Mucosa of rectum (tissue), 2 donors: ENCODE results near the gene ADGRB3.
"Not testable (repeated sequence)": the region's sequence is repeated elsewhere in the genome, so short reads cannot be mapped to it uniquely, and the experiment has no call there.

Source experiments
- H3K27ac ChIP-seq, 2 donors: one replicate each; pipeline ENCODE4 v1.7.0; 2013; ENCODE audit warnings: inconsistent platforms in 2 of 2, low read depth in 2 of 2, low read length in 2 of 2
- H3K27me3 ChIP-seq, 2 donors: one replicate each; pipeline ENCODE4 v1.7.0; 2013; ENCODE audit warnings: low read length in 2 of 2; ENCODE audit not compliant: control insufficient read depth in 2 of 2, insufficient read depth in 2 of 2
- H3K36me3 ChIP-seq, 2 donors: one replicate each; pipeline ENCODE4 v1.7.0; 2013; ENCODE audit warnings: low read length in 2 of 2; ENCODE audit not compliant: control insufficient read depth in 2 of 2, insufficient read depth in 2 of 2
- H3K4me1 ChIP-seq, 2 donors: one replicate each; pipeline ENCODE4 v1.7.0; 2013; ENCODE audit warnings: low read length in 2 of 2, mild to moderate bottlenecking in 1 of 2; ENCODE audit not compliant: control insufficient read depth in 2 of 2, insufficient read depth in 2 of 2
- H3K4me3 ChIP-seq, 2 donors: one replicate each; pipeline ENCODE4 v1.7.0; 2013; ENCODE audit warnings: low read length in 2 of 2
- H3K9ac ChIP-seq, 2 donors: one replicate each; pipeline ENCODE4 v1.7.0; 2013; ENCODE audit warnings: low read length in 2 of 2, low read depth in 1 of 2, mild to moderate bottlenecking in 1 of 2
- H3K9me3 ChIP-seq, 2 donors: one replicate each; pipeline ENCODE4 v1.7.0; 2013; ENCODE audit warnings: low read length in 2 of 2; ENCODE audit not compliant: control insufficient read depth in 2 of 2
- donor health status: healthy.
- donor health status: Normal muscosa, but diverticular disease.

Gene ADGRB3

GRCh38 chr6:68730291-68731054 lies 95.4 kb downstream of the ADGRB3 start:
- H3K9ac ChIP-seq, result no peak overlapping the region
- H3K4me1 ChIP-seq, result no peaks in the 10 kb centered on the region
- H3K27ac ChIP-seq, result no peak overlapping the region

GRCh38 chr6:68732423-68732822 lies 97.3 kb downstream of the ADGRB3 start:
- H3K4me1 ChIP-seq, result no peaks in the 10 kb centered on the region
- H3K9me3 ChIP-seq, result no peaks in the 10 kb centered on the region
- H3K27me3 ChIP-seq, result no peaks in the 10 kb centered on the region
- H3K9ac ChIP-seq, result no peak overlapping the region
- no peak overlapping the region for H3K27ac ChIP-seq
- no peaks in the 10 kb centered on the region for H3K36me3 ChIP-seq
- no peak overlapping the region for H3K4me3 ChIP-seq

More at GRCh38 chr6:68730291-68731054, 95.4 kb downstream of the ADGRB3 start:
- Histone ChIP-seq H3K4me3 (no peak overlapping the region), H3K27me3 (no peaks in the 10 kb centered on the region), H3K9me3 (no peaks in the 10 kb centered on the region), H3K36me3 (no peaks in the 10 kb centered on the region)

GRCh38 chr6:68735866-68736265 lies 100.8 kb downstream of the ADGRB3 start:
- no peaks in the 10 kb centered on the region for H3K27me3 ChIP-seq
- no peaks in the 10 kb centered on the region for H3K9me3 ChIP-seq
- H3K4me3 ChIP-seq, result no peak overlapping the region

GRCh38 chr6:68737061-68737460 lies 102.0 kb downstream of the ADGRB3 start:
- Histone ChIP-seq H3K36me3 (no peaks in the 10 kb centered on the region), H3K27ac (no peak overlapping the region), H3K4me3 (no peak overlapping the region), H3K9me3 (no peaks in the 10 kb centered on the region), H3K9ac (no peak overlapping the region), H3K4me1 (no peaks in the 10 kb centered on the region), H3K27me3 (no peaks in the 10 kb centered on the region)

More at GRCh38 chr6:68735866-68736265, 100.8 kb downstream of the ADGRB3 start:
- Histone ChIP-seq H3K4me1 (no peaks in the 10 kb centered on the region), H3K9ac (no peak overlapping the region), H3K27ac (no peak overlapping the region), H3K36me3 (no peaks in the 10 kb centered on the region)

- Histone ChIP-seq H3K4me1 (no peaks in the 10 kb centered on the region), H3K36me3 (no peaks in the 10 kb centered on the region), H3K27me3 (no peaks in the 10 kb centered on the region), H3K9me3 (no peaks in the 10 kb centered on the region), H3K9ac (no peak overlapping the region), H3K4me3 (no peak overlapping the region), H3K27ac (no peak overlapping the region)
These were observed 103.0 kb downstream of the ADGRB3 start for GRCh38 chr6:68738039-68738438.

- no peak overlapping the region for H3K9ac ChIP-seq
- no peaks in the 10 kb centered on the region for H3K27me3 ChIP-seq
- H3K36me3 ChIP-seq, result no peaks in the 10 kb centered on the region
- H3K9me3 ChIP-seq, result no peaks in the 10 kb centered on the region
- H3K4me3 ChIP-seq, result no peak overlapping the region
- no peak overlapping the region for H3K27ac ChIP-seq
- no peaks in the 10 kb centered on the region for H3K4me1 ChIP-seq
These were observed 105.9 kb downstream of the ADGRB3 start for GRCh38 chr6:68740828-68741500.

GRCh38 chr6:68741501-68742386 lies 106.7 kb downstream of the ADGRB3 start:
- Histone ChIP-seq H3K27me3 (no peaks in the 10 kb centered on the region), H3K4me1 (no peaks in the 10 kb centered on the region), H3K27ac (no peak overlapping the region), H3K4me3 (no peak overlapping the region), H3K9ac (no peak overlapping the region), H3K9me3 (no peaks in the 10 kb centered on the region), H3K36me3 (no peaks in the 10 kb centered on the region)

- H3K27ac ChIP-seq, result no peak overlapping the region
- H3K27me3 ChIP-seq, result no peaks in the 10 kb centered on the region
- no peak overlapping the region for H3K9ac ChIP-seq
These were observed 108.0 kb downstream of the ADGRB3 start for GRCh38 chr6:68743099-68743498.

GRCh38 chr6:68744376-68744775 lies 109.3 kb downstream of the ADGRB3 start:
- H3K9ac ChIP-seq, H3K9me3 ChIP-seq, H3K4me1 ChIP-seq, H3K27me3 ChIP-seq, H3K27ac ChIP-seq, H3K4me3 ChIP-seq, H3K36me3 ChIP-seq: not testable (repeated sequence)

More at GRCh38 chr6:68743099-68743498, 108.0 kb downstream of the ADGRB3 start:
- no peak overlapping the region for H3K4me3 ChIP-seq
- no peaks in the 10 kb centered on the region for H3K4me1 ChIP-seq
- H3K9me3 ChIP-seq, result no peaks in the 10 kb centered on the region
- no peaks in the 10 kb centered on the region for H3K36me3 ChIP-seq

GRCh38 chr6:68746376-68746775 lies 111.3 kb downstream of the ADGRB3 start:
- no peak overlapping the region for H3K9ac ChIP-seq
- H3K4me3 ChIP-seq, result no peak overlapping the region

More at GRCh38 chr6:68746376-68746775, 111.3 kb downstream of the ADGRB3 start:
- no peaks in the 10 kb centered on the region for H3K4me1 ChIP-seq
- no peak overlapping the region for H3K27ac ChIP-seq
- no peaks in the 10 kb centered on the region for H3K27me3 ChIP-seq
- H3K9me3 ChIP-seq, result no peaks in the 10 kb centered on the region
- H3K36me3 ChIP-seq, result no peaks in the 10 kb centered on the region
